Measurements from ENCODE around the gene CD200R1. TPM values are rescaled to one million over a fixed set of nuclear protein-coding genes. Genes with fewer than 3 reads are reported as not detected.

CD200R1 gene
- polyA plus RNA-seq, 1 donor from 2014 or later: 0.72 TPM

GRCh38 chr3:112980080-112980479 is 5.2 kb upstream of the CD200R1 start:
- H2AFZ ChIP-seq (ENCODE audit: low read depth, low read length): no peak overlapping the region
- TF ChIP-seq EP300 (conservative IDR thresholded peaks at IDR 0.05; ENCODE audit: poor library complexity, severe bottlenecking): no peak
- no peak for TF ChIP-seq POLR2AphosphoS5 (IDR thresholded peaks at IDR 0.05)
- H4K20me1 ChIP-seq (ENCODE audit: insufficient read depth): no peaks in the 10 kb centered on the region
- no peaks in the 10 kb centered on the region for H3K79me2 ChIP-seq (replicated peaks; ENCODE audit: insufficient read depth, low read length)
- H3F3A ChIP-seq (ENCODE audit: insufficient read depth, low read length, poor library complexity, severe bottlenecking): no peaks in the 10 kb centered on the region
- H3K4me2 ChIP-seq (ENCODE audit: low read length): no peak overlapping the region
- H3K9ac ChIP-seq (ENCODE audit: low read length): no peak overlapping the region
- no peak overlapping the region for H3K4me3 ChIP-seq (ENCODE audit: low read length)
- no peaks in the 10 kb centered on the region for H3K9me3 ChIP-seq (ENCODE audit: low read length)
- H3K27ac ChIP-seq (ENCODE audit: low read length): no peak overlapping the region
- H3K36me3 ChIP-seq (ENCODE audit: insufficient read depth, low read length): no peaks in the 10 kb centered on the region
- H3K27me3 ChIP-seq (ENCODE audit: insufficient read depth, low read depth, low read length): no peaks in the 10 kb centered on the region
- no peaks in the 10 kb centered on the region for H3K9me2 ChIP-seq (ENCODE audit: insufficient read depth, low read length)

GRCh38 chr3:112979244-112979832 is 4.4 kb upstream of the CD200R1 start:
- Histone ChIP-seq H3K9ac (ENCODE audit: low read length) (no peak overlapping the region), H3K9me3 (ENCODE audit: low read length) (no peaks in the 10 kb centered on the region), H3K4me2 (ENCODE audit: low read length) (no peak overlapping the region), H3K36me3 (ENCODE audit: insufficient read depth, low read length) (no peaks in the 10 kb centered on the region), H2AFZ (ENCODE audit: low read depth, low read length) (no peak overlapping the region), H3F3A (ENCODE audit: insufficient read depth, low read length, poor library complexity, severe bottlenecking) (no peaks in the 10 kb centered on the region), H3K27me3 (ENCODE audit: insufficient read depth, low read depth, low read length) (no peaks in the 10 kb centered on the region), H3K27ac (ENCODE audit: low read length) (no peak overlapping the region), H3K9me2 (ENCODE audit: insufficient read depth, low read length) (no peaks in the 10 kb centered on the region), H3K79me2 (replicated peaks; ENCODE audit: insufficient read depth, low read length) (no peaks in the 10 kb centered on the region), H4K20me1 (ENCODE audit: insufficient read depth) (no peaks in the 10 kb centered on the region), H3K4me3 (ENCODE audit: low read length) (no peak overlapping the region)
- TF ChIP-seq POLR2AphosphoS5 (IDR thresholded peaks at IDR 0.05) (no peak), EZH2 (IDR thresholded peaks at IDR 0.05; ENCODE audit: borderline replicate concordance, insufficient read depth, low read length, poor library complexity, severe bottlenecking) (no peak), SMC3 (conservative IDR thresholded peaks at IDR 0.05; ENCODE audit: poor library complexity) (peak; percentile 86), EP300 (conservative IDR thresholded peaks at IDR 0.05; ENCODE audit: poor library complexity, severe bottlenecking) (no peak), MXI1 (conservative IDR thresholded peaks at IDR 0.05; ENCODE audit: poor library complexity, severe bottlenecking) (no peak), RAD21 (conservative IDR thresholded peaks at IDR 0.05) (peak; percentile 75), REST (IDR thresholded peaks at IDR 0.05; ENCODE audit: borderline replicate concordance) (no peak), CTCF (IDR thresholded peaks at IDR 0.05; ENCODE audit: poor library complexity, severe bottlenecking) (peak; percentile 77), TAF1 (IDR thresholded peaks at IDR 0.05; ENCODE audit: low read depth) (no peak)
